Stimulated activated CD4-positive, alpha-beta T cell treated with anti-CD3 and anti-CD28 coated beads, Interleukin-15, amount 100 ng/mL, for 48 hours (primary cell): ENCODE results near the gene PTPN4.

Source experiments
- DNase-seq, 2 donors: peaks; one replicate each; pipeline ENCODE4 v3.0.0-alpha.2; 2020; ENCODE audit warnings: low read depth in 2 of 2

The PTPN4 gene, protein sequence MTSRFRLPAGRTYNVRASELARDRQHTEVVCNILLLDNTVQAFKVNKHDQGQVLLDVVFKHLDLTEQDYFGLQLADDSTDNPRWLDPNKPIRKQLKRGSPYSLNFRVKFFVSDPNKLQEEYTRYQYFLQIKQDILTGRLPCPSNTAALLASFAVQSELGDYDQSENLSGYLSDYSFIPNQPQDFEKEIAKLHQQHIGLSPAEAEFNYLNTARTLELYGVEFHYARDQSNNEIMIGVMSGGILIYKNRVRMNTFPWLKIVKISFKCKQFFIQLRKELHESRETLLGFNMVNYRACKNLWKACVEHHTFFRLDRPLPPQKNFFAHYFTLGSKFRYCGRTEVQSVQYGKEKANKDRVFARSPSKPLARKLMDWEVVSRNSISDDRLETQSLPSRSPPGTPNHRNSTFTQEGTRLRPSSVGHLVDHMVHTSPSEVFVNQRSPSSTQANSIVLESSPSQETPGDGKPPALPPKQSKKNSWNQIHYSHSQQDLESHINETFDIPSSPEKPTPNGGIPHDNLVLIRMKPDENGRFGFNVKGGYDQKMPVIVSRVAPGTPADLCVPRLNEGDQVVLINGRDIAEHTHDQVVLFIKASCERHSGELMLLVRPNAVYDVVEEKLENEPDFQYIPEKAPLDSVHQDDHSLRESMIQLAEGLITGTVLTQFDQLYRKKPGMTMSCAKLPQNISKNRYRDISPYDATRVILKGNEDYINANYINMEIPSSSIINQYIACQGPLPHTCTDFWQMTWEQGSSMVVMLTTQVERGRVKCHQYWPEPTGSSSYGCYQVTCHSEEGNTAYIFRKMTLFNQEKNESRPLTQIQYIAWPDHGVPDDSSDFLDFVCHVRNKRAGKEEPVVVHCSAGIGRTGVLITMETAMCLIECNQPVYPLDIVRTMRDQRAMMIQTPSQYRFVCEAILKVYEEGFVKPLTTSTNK

GRCh38 chr2:119759451-119760236, at the start of gene PTPN4:
Gene PTPN4 (plus strand): TSS chr2:119759922. CDS start chr2:119809854, 49,932 bp downstream.
- peak; percentile 92 to 93 for DNase-seq

GRCh38 chr2:119710281-119710680, 49.4 kb upstream of the PTPN4 start:
- no peak for DNase-seq

GRCh38 chr2:119711352-119711751, 48.4 kb upstream of the PTPN4 start:
- no peak for DNase-seq

GRCh38 chr2:119712571-119712970, 47.2 kb upstream of the PTPN4 start:
- no peak for DNase-seq

GRCh38 chr2:119713819-119714490, 45.8 kb upstream of the PTPN4 start:
- DNase-seq: no peak

GRCh38 chr2:119715409-119716283, 44.1 kb upstream of the PTPN4 start:
- no peak for DNase-seq

DNA sequence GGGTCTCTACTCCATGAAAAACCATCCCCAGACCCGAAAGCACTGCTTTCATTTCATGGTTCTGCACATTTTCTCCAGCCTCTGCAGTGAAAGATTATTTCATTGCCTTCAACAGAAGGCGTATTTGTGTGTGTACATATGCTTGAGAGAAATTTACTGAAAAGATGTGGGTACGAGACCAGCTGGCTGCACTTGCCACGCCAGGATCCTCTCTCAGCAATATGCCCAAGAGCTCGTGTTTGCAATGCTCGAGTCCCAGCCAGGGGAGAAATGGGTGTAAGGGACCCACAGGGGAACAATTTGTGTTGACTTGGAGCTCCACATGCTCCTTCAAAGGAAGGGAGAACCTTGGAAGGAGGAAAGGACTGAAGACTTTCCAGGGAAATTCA, 43.4 kb upstream of the PTPN4 start:
- no peak for DNase-seq

- no peak for DNase-seq
Observed at GRCh38 chr2:119718501-119719260, 41.0 kb upstream of the PTPN4 start.

DNA sequence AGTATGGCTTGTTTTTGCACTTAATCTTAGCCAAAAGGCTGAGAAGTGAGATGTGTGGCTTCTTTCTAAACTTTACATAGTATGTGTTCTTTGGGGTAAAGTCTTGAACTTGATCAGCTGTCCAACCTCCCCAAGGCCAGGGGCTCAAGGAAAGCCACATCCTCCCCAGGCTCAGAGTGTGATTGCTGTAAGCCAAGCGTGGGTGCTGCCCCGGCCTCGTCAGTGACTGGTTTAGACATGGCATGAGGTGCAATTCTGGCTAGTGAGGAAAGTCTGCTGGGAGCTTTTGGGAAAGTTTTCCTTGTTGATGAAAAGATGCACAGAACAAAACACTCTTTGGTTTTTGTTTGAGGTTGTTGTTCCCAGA, 40.5 kb upstream of the PTPN4 start:
- no peak for DNase-seq

DNA sequence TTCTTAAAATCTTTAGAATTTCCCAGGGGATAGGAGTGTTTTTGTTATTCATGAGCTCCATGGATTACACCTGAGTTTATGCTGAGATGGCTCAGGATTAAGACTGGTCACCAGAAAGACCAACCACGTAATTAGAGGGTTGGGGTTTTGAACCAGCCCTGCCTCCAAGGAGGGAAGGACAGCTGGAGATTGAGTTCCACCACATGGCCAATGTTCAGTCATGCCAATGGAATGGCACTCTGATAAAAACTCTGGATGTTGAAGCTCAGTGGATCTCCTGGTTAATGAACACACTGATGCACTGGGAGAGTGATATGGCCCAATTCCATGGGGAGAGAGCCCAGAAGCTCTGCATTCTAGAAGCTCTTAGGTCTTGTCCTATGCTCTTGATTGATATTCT, 38.7 kb upstream of the PTPN4 start:
- DNase-seq: no peak

- DNase-seq: no peak
Observed at GRCh38 chr2:119721462-119721861, 38.3 kb upstream of the PTPN4 start.

GRCh38 chr2:119721904-119722303, 37.8 kb upstream of the PTPN4 start:
- no peak for DNase-seq

DNA sequence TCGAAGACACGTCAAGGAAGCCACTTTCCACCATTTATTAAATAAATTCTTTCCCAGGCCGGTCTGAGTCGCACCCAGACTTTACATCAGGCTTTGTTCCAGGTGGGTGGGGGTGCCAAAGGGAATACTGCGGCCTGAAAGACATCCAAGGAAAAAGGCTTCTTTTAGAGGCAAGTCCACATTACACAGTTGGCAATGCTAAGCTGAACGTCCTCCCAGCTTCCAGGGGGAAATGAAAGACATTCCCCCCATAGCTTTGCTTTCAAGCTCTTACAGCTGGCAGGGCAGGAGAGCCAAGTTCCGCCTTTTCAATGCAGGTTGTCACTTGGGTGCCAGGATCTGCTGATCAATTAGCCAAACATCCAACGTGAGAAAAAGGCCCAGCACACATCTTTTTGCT, 36.5 kb upstream of the PTPN4 start:
- DNase-seq: no peak

DNA sequence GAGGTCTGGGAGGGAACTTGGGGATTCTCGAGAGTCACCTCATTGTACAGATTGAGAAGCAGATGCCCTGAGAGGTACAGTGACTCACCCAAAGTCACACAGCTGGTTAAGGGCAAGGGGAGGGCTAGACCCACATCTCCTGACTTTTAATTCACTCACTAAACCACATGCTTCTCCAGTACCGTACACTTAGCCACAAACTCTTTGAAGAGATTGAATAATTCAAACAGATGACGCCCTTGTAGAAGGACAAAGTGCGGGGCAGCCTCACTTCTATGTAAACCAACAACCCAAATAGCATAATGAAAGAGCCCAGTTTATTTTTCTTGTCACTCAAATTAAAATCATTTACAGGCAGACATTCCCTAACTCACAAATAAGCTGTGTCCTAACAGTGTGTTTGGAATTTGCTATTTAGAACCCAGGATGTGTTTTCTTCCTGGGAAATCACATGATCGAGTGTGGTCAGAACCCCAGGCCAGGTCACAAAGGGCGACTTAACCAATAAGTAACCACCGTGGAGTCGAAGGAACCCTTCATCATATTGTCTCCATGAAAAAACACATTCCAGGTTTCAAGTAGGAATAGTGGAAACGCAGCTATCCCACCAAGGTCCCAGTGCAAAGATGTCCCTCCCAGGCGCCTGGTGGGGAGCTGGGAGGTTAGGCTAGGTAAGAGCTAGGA, 35.8 kb upstream of the PTPN4 start:
- no peak for DNase-seq

GRCh38 chr2:119724656-119725485, 34.9 kb upstream of the PTPN4 start:
- DNase-seq: no peak

- DNase-seq: no peak
Observed at GRCh38 chr2:119727493-119727892, 32.2 kb upstream of the PTPN4 start.

DNA sequence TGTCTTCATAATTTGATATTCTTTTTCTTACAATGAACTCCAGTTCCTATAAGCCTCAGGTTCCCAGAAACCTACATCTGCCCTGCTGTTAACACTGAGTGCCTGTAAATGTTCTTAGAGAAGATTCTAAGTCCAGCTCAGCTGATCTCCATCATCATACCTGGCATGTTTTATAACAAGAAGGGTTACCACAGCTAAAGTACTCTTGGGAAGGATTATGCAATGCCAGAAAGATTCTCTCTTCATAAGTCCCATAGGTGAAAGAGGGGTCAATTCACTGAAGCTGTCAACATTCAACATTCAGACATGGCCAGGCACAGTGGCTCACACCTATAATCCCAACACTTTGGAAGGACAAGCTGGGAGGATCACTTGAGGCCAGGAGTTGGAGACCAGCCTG, 31.3 kb upstream of the PTPN4 start:
- no peak for DNase-seq

DNA sequence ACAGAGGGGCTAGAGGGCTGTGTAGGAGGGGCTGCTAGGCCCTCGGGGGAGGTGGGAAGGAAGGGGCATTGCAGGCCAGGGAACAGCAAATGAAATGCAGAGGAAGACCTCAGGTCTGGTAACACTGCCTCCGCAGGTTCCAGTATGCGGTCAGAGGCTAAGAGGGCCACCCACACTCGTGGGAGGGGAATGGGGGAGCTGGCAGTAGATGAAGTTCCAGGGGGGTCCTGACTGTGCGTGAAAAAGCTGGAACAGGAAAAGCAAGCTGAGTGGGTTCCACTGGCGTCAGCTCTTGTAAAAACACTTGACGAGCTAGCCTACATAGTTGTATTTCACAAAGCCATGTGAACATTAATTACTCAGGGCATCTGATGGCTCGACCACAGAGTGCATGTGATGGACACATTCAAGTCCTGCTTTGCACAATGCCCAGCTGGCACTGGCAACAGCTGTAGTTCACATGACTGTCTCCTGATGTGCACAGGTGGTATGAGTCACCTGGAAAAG, 29.0 kb upstream of the PTPN4 start:
- DNase-seq: no peak
